HAP-1 (cell line): ENCODE results near the gene STXBP4.

Source experiments
- DNase-seq, 2 experiments: peaks; one replicate each; pipeline ENCODE4 v3.0.0-alpha.2; 2016 to 2020; ENCODE audit warnings: low spot score in 2 of 2
- H3K27me3 ChIP-seq: fragments of 250-450 bp; sonication (Bioruptor Pico); 2 replicates; pipeline ENCODE4 v1.5.1; 2020; ENCODE audit warnings: low read depth, mild to moderate bottlenecking, moderate library complexity
- H3K36me3 ChIP-seq: fragments of 250-450 bp; sonication (Bioruptor Pico); replicated peaks from 2 replicates; pipeline ENCODE4 v1.5.1; 2020; ENCODE audit warnings: mild to moderate bottlenecking
- H3K4me1 ChIP-seq: fragments of 250-450 bp; sonication (Bioruptor Pico); 2 replicates; pipeline ENCODE4 v1.5.1; 2020; ENCODE audit warnings: mild to moderate bottlenecking
- H3K4me3 ChIP-seq: fragments of 250-450 bp; sonication (Bioruptor Pico); 2 replicates; pipeline ENCODE4 v1.5.1; 2020; ENCODE audit warnings: mild to moderate bottlenecking, moderate library complexity
- H3K9me3 ChIP-seq: fragments of 250-450 bp; sonication (Bioruptor Pico); 2 replicates; pipeline ENCODE4 v1.5.1; 2020; ENCODE audit warnings: mild to moderate bottlenecking, moderate library complexity
- in situ Hi-C: fragments of 300-500 bp; cut with MboI; formaldehyde crosslinking; loops from 3 replicates; pipeline ENCODE4 v1.14.3; 2020; ENCODE audit warnings: low sequenced_read_pairs, inconsistent platforms, mixed read lengths

The STXBP4 gene

GRCh38 chr17:55124730-55125360, 156.3 kb downstream of the STXBP4 start:
- Histone ChIP-seq H3K9me3 (no peaks in the 10 kb centered on the region), H3K4me1 (no peaks in the 10 kb centered on the region), H3K4me3 (no peak overlapping the region), H3K36me3 (no peaks in the 10 kb centered on the region), H3K27me3 (no peaks in the 10 kb centered on the region)
- in situ Hi-C loops = no loop called here
- no peak for DNase-seq

- no peak for DNase-seq
- no peaks in the 10 kb centered on the region for H3K4me1 ChIP-seq
- H3K4me3 ChIP-seq = no peak overlapping the region
- no peaks in the 10 kb centered on the region for H3K27me3 ChIP-seq
- in situ Hi-C loops = no loop called here
- H3K36me3 ChIP-seq = no peaks in the 10 kb centered on the region
- no peaks in the 10 kb centered on the region for H3K9me3 ChIP-seq
Observed at GRCh38 chr17:55133583-55133982, 165.0 kb downstream of the STXBP4 start.

DNA sequence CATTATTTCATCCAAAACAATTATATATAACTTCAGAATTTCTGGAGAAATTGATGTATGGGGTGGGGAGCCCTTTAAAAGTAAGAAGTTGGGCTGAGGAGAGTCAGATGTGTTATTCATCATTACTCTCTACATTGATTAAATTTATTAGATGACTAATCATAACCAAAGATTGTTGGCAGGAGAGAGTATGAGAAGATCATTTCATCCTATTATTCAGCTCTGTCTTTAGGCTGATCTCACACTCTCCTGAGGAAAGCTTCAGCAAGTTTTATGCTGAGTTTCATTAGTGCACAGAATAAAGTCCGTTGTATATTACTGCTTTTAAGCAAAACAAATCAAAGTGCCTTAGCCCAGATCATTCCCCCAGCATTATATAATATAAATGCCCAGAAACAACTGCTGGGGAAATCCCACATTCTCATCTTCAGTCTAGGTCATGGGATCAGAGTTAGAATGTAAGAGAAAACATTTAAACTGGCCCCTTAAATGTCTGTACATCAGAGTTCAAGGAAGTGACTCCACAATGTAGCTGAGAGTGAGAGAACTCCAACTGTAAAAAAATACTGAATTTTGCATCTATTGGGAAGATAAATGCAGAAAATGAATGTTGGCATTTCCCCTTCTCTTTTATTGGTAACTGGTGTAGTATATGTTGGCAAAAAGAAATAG, 166.1 kb downstream of the STXBP4 start:
- in situ Hi-C loops = no loop called here
- no peak overlapping the region for H3K4me3 ChIP-seq
- H3K27me3 ChIP-seq = no peaks in the 10 kb centered on the region
- DNase-seq = no peak
- no peaks in the 10 kb centered on the region for H3K36me3 ChIP-seq
- H3K4me1 ChIP-seq = no peaks in the 10 kb centered on the region
- no peaks in the 10 kb centered on the region for H3K9me3 ChIP-seq

DNA sequence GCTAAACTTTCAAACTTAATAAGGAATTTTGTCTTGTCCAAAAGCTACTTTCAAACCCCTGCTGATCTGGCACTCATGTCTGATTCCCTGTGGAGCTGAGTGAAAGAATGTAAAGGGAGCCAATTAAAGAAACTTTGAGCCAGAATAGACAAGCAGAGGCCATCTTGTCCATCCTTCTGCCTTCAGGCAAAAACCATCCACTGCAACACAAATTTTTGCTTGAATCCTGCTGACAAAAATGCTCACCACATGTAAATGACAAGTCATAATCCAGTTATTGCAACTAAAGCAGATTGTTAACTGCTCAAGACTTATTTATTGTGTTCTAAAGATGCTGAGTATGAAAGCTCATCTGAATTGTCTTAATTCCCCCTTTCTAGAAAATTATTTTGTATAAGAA, 172.2 kb downstream of the STXBP4 start:
- Histone ChIP-seq H3K36me3 (no peaks in the 10 kb centered on the region), H3K4me1 (no peaks in the 10 kb centered on the region), H3K4me3 (no peak overlapping the region), H3K27me3 (no peaks in the 10 kb centered on the region), H3K9me3 (no peaks in the 10 kb centered on the region)
- no peak for DNase-seq
- in situ Hi-C loops = no loop called here

DNA sequence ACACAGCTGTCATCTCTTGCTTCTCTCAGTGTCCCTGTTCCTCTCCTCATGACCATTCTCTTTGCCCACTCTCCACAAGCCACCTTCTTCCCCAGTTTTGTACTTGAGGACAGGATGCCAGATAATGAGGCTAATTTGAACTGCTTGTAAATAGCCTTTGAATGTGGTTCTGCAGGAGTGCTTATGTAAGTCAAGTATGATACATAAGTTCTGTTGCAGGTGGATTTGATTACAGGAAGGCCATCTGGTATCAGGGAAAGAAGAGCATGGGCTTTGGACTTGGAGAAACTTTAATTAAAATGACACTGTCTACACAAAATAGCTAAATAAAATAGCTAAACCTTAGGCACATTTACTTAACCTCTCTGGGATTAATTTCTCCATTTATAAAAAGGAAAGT, 176.0 kb downstream of the STXBP4 start:
- no peak overlapping the region for H3K4me3 ChIP-seq
- no peaks in the 10 kb centered on the region for H3K4me1 ChIP-seq
- H3K9me3 ChIP-seq = no peaks in the 10 kb centered on the region
- H3K36me3 ChIP-seq = no peaks in the 10 kb centered on the region
- in situ Hi-C loops = no loop called here
- no peak for DNase-seq
- H3K27me3 ChIP-seq = no peaks in the 10 kb centered on the region

GRCh38 chr17:55149485-55149884, 180.9 kb downstream of the STXBP4 start:
- Histone ChIP-seq H3K4me1 (no peaks in the 10 kb centered on the region), H3K4me3 (no peak overlapping the region), H3K9me3 (no peaks in the 10 kb centered on the region), H3K36me3 (no peaks in the 10 kb centered on the region), H3K27me3 (no peaks in the 10 kb centered on the region)
- in situ Hi-C loops = no loop called here
- no peak for DNase-seq

DNA sequence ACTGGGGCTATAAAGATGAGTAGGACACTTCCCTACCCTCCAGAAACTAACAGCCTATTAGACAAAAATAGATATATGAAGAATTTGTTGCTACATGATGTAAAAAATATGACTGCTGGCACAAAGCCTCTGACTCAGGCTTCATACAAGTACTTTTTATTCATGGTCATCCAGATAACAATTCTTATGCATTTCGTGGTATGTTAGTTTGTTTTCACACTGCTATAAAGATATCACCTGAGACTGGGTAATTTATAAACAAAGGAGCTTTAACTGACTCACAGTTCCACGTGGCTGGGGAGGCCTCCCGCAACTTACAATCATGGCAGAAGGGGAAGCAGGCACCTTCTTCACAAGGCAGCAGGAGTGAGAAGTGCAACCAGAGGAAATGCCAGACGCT, 183.7 kb downstream of the STXBP4 start:
- no peak for DNase-seq
- Histone ChIP-seq H3K27me3 (no peaks in the 10 kb centered on the region), H3K36me3 (no peaks in the 10 kb centered on the region), H3K4me3 (no peak overlapping the region), H3K9me3 (no peaks in the 10 kb centered on the region), H3K4me1 (peaks cover 13% of the 10 kb centered on the region)
- in situ Hi-C loops = no loop called here

GRCh38 chr17:55154101-55154500, 185.5 kb downstream of the STXBP4 start:
- Histone ChIP-seq H3K9me3 (no peaks in the 10 kb centered on the region), H3K4me3 (no peak overlapping the region)

DNA sequence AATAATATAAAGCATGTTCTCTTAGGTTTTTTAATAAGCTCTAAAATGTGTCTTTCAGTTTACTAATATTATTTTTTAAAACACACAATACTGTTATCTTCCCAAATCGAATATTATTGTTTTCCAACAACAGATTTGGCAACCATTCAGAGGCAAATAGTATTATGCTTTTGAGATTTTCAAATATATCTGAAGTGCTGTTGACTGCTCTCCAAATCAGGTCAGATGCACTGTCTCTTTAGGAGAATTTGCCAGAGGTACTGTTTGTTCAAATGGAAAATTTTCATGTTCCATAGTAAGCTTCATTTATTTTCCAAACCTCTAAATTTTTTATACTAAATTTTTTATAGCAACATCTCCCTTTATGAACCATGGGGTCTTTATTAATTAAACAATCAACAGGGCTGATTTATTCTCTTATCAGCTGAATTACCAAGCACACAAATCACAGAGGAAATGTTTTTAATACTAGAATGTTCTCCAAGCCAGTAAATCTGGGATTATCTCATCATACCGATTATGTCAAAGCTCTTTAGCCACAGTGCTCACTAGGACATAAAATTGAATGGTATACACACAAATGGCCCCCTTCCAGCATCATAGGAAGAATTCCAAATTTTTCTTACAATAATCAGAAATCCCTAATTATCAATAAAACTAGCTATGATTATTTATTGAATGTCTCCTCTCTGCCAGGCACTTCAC, 187.4 kb downstream of the STXBP4 start:
- Histone ChIP-seq H3K4me3 (no peak overlapping the region), H3K4me1 (peaks cover 19% of the 10 kb centered on the region), H3K27me3 (no peaks in the 10 kb centered on the region), H3K36me3 (no peaks in the 10 kb centered on the region), H3K9me3 (no peaks in the 10 kb centered on the region)
- in situ Hi-C loops = no loop called here
- no peak for DNase-seq

More at GRCh38 chr17:55154101-55154500, 185.5 kb downstream of the STXBP4 start:
- Histone ChIP-seq H3K36me3 (no peaks in the 10 kb centered on the region), H3K4me1 (peaks cover 19% of the 10 kb centered on the region), H3K27me3 (no peaks in the 10 kb centered on the region)
- no peak for DNase-seq
- in situ Hi-C loops = no loop called here

- Histone ChIP-seq H3K9me3 (no peaks in the 10 kb centered on the region), H3K27me3 (no peaks in the 10 kb centered on the region), H3K4me3 (no peak overlapping the region), H3K4me1 (peaks cover 19% of the 10 kb centered on the region), H3K36me3 (no peaks in the 10 kb centered on the region)
- peak; percentile 30 to 61 for DNase-seq
- in situ Hi-C loops = no loop called here
Observed at GRCh38 chr17:55157165-55157564, 188.6 kb downstream of the STXBP4 start.

- DNase-seq = no peak
- no peak overlapping the region for H3K4me3 ChIP-seq
- H3K4me1 ChIP-seq = peaks cover 19% of the 10 kb centered on the region
- H3K9me3 ChIP-seq = no peaks in the 10 kb centered on the region
- H3K36me3 ChIP-seq = no peaks in the 10 kb centered on the region
- no peaks in the 10 kb centered on the region for H3K27me3 ChIP-seq
- in situ Hi-C loops = no loop called here
Observed at GRCh38 chr17:55158439-55158838, 189.9 kb downstream of the STXBP4 start.

DNA sequence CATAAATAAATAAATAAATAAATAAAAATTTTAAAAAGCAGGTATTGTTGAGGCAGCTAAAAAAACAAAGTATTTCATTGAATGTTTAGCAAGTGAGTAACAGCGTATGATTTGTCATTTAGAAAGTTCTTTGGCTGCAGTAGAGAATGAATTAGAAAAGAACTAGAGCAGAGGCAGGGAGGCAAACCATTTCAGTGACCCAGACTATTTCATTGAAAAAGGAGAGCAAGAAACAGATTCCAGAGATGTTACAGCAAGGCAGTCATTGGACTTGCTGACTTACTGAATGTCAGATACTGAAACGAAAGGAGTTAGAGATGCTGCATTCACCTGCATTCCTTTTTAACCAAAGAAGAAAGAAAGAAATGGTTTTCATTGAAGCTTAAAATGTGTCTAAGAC, 190.7 kb downstream of the STXBP4 start:
- DNase-seq = no peak
- Histone ChIP-seq H3K9me3 (no peaks in the 10 kb centered on the region), H3K4me1 (peaks cover 19% of the 10 kb centered on the region), H3K36me3 (no peaks in the 10 kb centered on the region), H3K4me3 (no peak overlapping the region), H3K27me3 (no peaks in the 10 kb centered on the region)
- in situ Hi-C loops = no loop called here

- Histone ChIP-seq H3K4me1 (peaks cover 19% of the 10 kb centered on the region), H3K27me3 (no peaks in the 10 kb centered on the region), H3K4me3 (no peak overlapping the region), H3K9me3 (no peaks in the 10 kb centered on the region), H3K36me3 (no peaks in the 10 kb centered on the region)
- DNase-seq = no peak
- in situ Hi-C loops = no loop called here
Observed at GRCh38 chr17:55160501-55160900, 191.9 kb downstream of the STXBP4 start.

GRCh38 chr17:55161935-55162555, 193.5 kb downstream of the STXBP4 start:
- H3K9me3 ChIP-seq = no peaks in the 10 kb centered on the region
- no peak for DNase-seq
- H3K36me3 ChIP-seq = no peaks in the 10 kb centered on the region
- no peak overlapping the region for H3K4me3 ChIP-seq
- peaks cover 6% of the 10 kb centered on the region for H3K4me1 ChIP-seq
- in situ Hi-C loops = no loop called here
- H3K27me3 ChIP-seq = no peaks in the 10 kb centered on the region
